Measurements from ENCODE around the gene RAPGEF4.

RAPGEF4 gene

DNA sequence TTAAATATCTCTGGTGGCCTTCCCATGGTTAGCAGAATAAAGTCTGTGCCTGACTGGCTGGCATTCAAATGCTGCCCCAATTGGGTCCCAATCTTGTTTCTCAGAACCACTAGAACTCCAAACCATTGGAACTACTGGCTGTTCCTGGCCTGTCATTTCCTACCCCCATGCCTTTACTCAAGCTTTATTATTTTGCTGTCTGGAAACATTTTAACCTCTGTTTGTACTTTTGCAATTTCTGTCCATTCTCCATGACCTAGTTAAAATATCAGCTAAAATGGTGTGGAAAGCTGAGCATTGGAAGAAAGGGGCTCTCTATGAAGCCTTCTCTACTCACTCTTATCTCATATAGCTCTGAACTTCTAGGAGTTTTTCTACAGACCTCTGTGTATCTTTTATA is 38.7 kb downstream of the RAPGEF4 start:
- no peak overlapping the region for H2AFZ ChIP-seq (ENCODE audit: low read depth, low read length)
- no peak overlapping the region for H3K27ac ChIP-seq (ENCODE audit: low read length)
- H3K4me3 ChIP-seq (ENCODE audit: low read length), result no peak overlapping the region
- H3K36me3 ChIP-seq (replicated peaks; ENCODE audit: low read depth, low read length), result no peaks in the 10 kb centered on the region
- H3K9ac ChIP-seq (ENCODE audit: low read length), result no peak overlapping the region
- H3K4me1 ChIP-seq (ENCODE audit: low read length), result peaks cover 1% of the 10 kb centered on the region; the same call in 1 of the 2 replicates
- H3K9me3 ChIP-seq (ENCODE audit: insufficient read depth, low read length), result no peaks in the 10 kb centered on the region
- H4K20me1 ChIP-seq (ENCODE audit: insufficient read depth, low read length), result no peaks in the 10 kb centered on the region
- TF ChIP-seq, protein P1, sequence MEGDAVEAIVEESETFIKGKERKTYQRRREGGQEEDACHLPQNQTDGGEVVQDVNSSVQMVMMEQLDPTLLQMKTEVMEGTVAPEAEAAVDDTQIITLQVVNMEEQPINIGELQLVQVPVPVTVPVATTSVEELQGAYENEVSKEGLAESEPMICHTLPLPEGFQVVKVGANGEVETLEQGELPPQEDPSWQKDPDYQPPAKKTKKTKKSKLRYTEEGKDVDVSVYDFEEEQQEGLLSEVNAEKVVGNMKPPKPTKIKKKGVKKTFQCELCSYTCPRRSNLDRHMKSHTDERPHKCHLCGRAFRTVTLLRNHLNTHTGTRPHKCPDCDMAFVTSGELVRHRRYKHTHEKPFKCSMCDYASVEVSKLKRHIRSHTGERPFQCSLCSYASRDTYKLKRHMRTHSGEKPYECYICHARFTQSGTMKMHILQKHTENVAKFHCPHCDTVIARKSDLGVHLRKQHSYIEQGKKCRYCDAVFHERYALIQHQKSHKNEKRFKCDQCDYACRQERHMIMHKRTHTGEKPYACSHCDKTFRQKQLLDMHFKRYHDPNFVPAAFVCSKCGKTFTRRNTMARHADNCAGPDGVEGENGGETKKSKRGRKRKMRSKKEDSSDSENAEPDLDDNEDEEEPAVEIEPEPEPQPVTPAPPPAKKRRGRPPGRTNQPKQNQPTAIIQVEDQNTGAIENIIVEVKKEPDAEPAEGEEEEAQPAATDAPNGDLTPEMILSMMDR (IDR thresholded peaks at IDR 0.05; ENCODE audit: low read depth, low read length), result no peak
- no peak for TF ChIP-seq EZH2phosphoT487 (IDR thresholded peaks at IDR 0.05; ENCODE audit: low read depth)
- no peak overlapping the region for H3K4me2 ChIP-seq (ENCODE audit: low read length)
- peaks cover 4% of the 10 kb centered on the region; the same call in 1 of the 2 replicates for H3K27me3 ChIP-seq (ENCODE audit: low read depth, low read length)
- H3K79me2 ChIP-seq (ENCODE audit: low read length), result no peaks in the 10 kb centered on the region

DNA sequence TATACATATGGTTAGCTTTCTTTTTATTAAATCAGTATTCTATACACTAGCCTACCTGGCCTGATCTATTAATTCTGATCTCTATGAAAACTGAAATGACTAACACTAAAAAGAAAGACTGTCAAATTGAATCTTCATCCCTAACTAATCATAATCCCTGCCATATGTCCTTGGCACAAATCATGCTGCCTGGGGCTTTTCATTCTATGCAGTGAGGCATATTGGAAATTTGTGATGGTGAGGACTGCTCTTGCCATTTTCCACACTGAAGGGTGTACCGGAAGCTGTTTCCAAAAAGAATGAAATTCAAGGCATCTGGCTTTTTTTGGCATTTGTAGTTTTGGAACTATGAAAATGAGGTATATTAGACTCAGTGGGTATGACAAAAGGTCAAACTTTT is 39.7 kb downstream of the RAPGEF4 start:
- Histone ChIP-seq H2AFZ (ENCODE audit: low read depth, low read length) (no peak overlapping the region), H3K36me3 (replicated peaks; ENCODE audit: low read depth, low read length) (no peaks in the 10 kb centered on the region), H3K4me2 (ENCODE audit: low read length) (no peak overlapping the region), H3K79me2 (ENCODE audit: low read length) (no peaks in the 10 kb centered on the region), H3K27me3 (ENCODE audit: low read depth, low read length) (peaks cover 4% of the 10 kb centered on the region; the same call in 1 of the 2 replicates), H3K9me3 (ENCODE audit: insufficient read depth, low read length) (no peaks in the 10 kb centered on the region), H3K27ac (ENCODE audit: low read length) (no peak overlapping the region), H4K20me1 (ENCODE audit: insufficient read depth, low read length) (no peaks in the 10 kb centered on the region), H3K9ac (ENCODE audit: low read length) (no peak overlapping the region), H3K4me1 (ENCODE audit: low read length) (no peaks in the 10 kb centered on the region), H3K4me3 (ENCODE audit: low read length) (no peak overlapping the region)
- TF ChIP-seq, protein P1 (IDR thresholded peaks at IDR 0.05; ENCODE audit: low read depth, low read length), result no peak
- no peak for TF ChIP-seq EZH2phosphoT487 (IDR thresholded peaks at IDR 0.05; ENCODE audit: low read depth)

DNA sequence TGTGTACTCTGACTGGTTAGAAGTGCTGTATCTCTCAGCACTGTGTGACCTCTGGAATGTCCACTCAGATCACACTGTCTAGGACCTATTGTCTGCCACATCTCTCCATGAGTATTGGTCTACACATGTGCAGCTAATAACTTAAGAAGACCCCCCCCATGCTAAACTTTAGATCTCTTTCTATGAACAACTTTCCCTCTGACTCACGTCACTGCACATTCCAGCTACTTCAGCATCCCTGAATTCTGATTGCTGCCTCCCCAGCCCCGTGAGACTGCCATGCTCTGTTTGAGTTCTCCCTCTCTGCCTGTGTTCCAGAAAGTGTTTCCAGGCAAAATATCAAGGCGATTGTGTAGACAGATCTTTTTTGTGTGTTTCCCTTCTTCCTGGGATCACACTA is 41.8 kb downstream of the RAPGEF4 start:
- TF ChIP-seq EZH2phosphoT487 (IDR thresholded peaks at IDR 0.05; ENCODE audit: low read depth), result no peak
- TF ChIP-seq, protein P1 (IDR thresholded peaks at IDR 0.05; ENCODE audit: low read depth, low read length), result no peak
- Histone ChIP-seq H3K36me3 (replicated peaks; ENCODE audit: low read depth, low read length) (no peaks in the 10 kb centered on the region), H4K20me1 (ENCODE audit: insufficient read depth, low read length) (no peaks in the 10 kb centered on the region), H3K9ac (ENCODE audit: low read length) (no peak overlapping the region), H2AFZ (ENCODE audit: low read depth, low read length) (no peak overlapping the region), H3K4me2 (ENCODE audit: low read length) (no peak overlapping the region), H3K27me3 (ENCODE audit: low read depth, low read length) (peaks cover 10% of the 10 kb centered on the region), H3K79me2 (ENCODE audit: low read length) (no peaks in the 10 kb centered on the region), H3K27ac (ENCODE audit: low read length) (no peak overlapping the region), H3K9me3 (ENCODE audit: insufficient read depth, low read length) (no peaks in the 10 kb centered on the region), H3K4me3 (ENCODE audit: low read length) (no peak overlapping the region), H3K4me1 (ENCODE audit: low read length) (no peaks in the 10 kb centered on the region)

DNA sequence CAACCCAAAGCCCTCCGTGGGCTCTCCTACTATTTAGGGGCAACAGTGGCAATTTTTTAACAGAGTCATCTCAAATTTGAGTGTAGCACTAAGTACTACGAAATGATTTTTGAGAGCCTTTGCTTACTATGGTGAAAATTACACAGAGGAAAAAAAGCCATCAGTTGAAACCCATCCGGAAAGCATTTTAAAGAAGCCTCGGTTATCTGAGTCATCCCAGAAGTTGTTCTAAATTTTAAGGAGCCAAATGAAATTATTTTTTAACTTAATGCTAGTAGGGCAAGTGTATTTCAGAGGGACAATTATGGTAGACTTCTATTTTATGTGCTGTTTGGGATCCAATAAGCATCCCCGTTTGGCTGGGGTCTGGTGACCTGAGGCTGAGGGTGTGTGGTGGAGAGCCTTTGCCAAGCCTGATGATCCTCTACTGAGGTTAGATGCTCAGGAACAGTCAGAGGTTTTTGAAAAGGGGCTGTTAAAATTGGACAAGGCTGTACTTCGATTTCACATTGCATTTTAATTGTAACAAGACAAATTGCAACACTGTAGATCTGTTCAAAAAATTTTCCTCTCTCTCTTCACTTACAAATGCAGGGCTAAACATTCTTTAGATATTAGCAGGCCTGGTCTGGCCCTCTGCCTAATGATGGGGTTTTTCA is 47.0 kb downstream of the RAPGEF4 start:
- Histone ChIP-seq H3K27ac (ENCODE audit: low read length) (no peak overlapping the region), H3K9ac (ENCODE audit: low read length) (no peak overlapping the region), H3K79me2 (ENCODE audit: low read length) (no peaks in the 10 kb centered on the region), H3K4me1 (ENCODE audit: low read length) (no peaks in the 10 kb centered on the region), H3K4me2 (ENCODE audit: low read length) (no peak overlapping the region), H3K9me3 (ENCODE audit: insufficient read depth, low read length) (no peaks in the 10 kb centered on the region), H3K4me3 (ENCODE audit: low read length) (no peak overlapping the region), H3K36me3 (replicated peaks; ENCODE audit: low read depth, low read length) (no peaks in the 10 kb centered on the region), H3K27me3 (ENCODE audit: low read depth, low read length) (peaks cover 7% of the 10 kb centered on the region; the same call in 1 of the 2 replicates), H4K20me1 (ENCODE audit: insufficient read depth, low read length) (no peaks in the 10 kb centered on the region), H2AFZ (ENCODE audit: low read depth, low read length) (no peak overlapping the region)
- TF ChIP-seq, protein P1 (IDR thresholded peaks at IDR 0.05; ENCODE audit: low read depth, low read length), result no peak
- no peak for TF ChIP-seq EZH2phosphoT487 (IDR thresholded peaks at IDR 0.05; ENCODE audit: low read depth)
